OCI-LY7 (cell line): Measurements from ENCODE around the gene ST8SIA5. TPM values are rescaled to one million over a fixed set of nuclear protein-coding genes. Genes with fewer than 3 reads are reported as not detected.

ENCODE experiments used
- BruUV-seq: library from RNA; stranded (reverse); fragments of 400-500 nt; replicated peaks from 2 replicates; lab custom pipeline; 2021; lab: Mats Ljungman, UMichigan
- CTCF ChIA-PET: fragments of 300-600 bp; sonication (Branson Sonifier 250); formaldehyde crosslinking; loops from one replicate; lab custom pipeline; 2022; ENCODE audit warnings: antibody characterized with exemption; ENCODE audit not compliant: unreplicated experiment; lab: Charles Lee
- POLR2A ChIA-PET: fragments of 300-600 bp; sonication (Branson Sonifier 250); formaldehyde crosslinking; loops from one replicate; lab custom pipeline; 2022; ENCODE audit warnings: antibody characterized with exemption; lab: Charles Lee
- DNase-seq: peaks from one replicate; pipeline ENCODE4 v3.0.0-alpha.2; 2015; ENCODE audit warnings: low spot score
- H2AFZ ChIP-seq: fragments of 200-600 bp; sonication (generic), shearing (Covaris generic); 2 replicates; pipeline ENCODE4 v1.6.1; 2014; ENCODE audit warnings: mild to moderate bottlenecking, antibody characterized with exemption, low read length, moderate library complexity
- H3K27ac ChIP-seq: fragments of 200-600 bp; sonication (generic); 2 replicates; pipeline ENCODE4 v1.5.1; 2014; ENCODE audit warnings: mixed run types, low read depth, mild to moderate bottlenecking, moderate library complexity, low read length, inconsistent platforms; ENCODE audit not compliant: poor library complexity, severe bottlenecking
- H3K36me3 ChIP-seq: fragments of 200-600 bp; sonication (generic); 2 replicates; pipeline ENCODE4 v1.6.1; 2014; ENCODE audit warnings: mild to moderate bottlenecking, antibody characterized with exemption, low read length, moderate library complexity, mixed read lengths; ENCODE audit not compliant: insufficient read depth
- H3K4me1 ChIP-seq: fragments of 200-600 bp; sonication (generic); 2 replicates; pipeline ENCODE4 v1.5.1; 2014; ENCODE audit warnings: mild to moderate bottlenecking, low read length; ENCODE audit not compliant: insufficient read depth, poor library complexity, severe bottlenecking
- H3K4me2 ChIP-seq: fragments of 200-600 bp; sonication (generic); 2 replicates; pipeline ENCODE4 v1.6.1; 2014; ENCODE audit warnings: mild to moderate bottlenecking, low read length
- H3K4me3 ChIP-seq: fragments of 200-600 bp; sonication (generic); 2 replicates; pipeline ENCODE4 v1.5.1; 2014; ENCODE audit warnings: mild to moderate bottlenecking, low read depth, low read length; ENCODE audit not compliant: poor library complexity, severe bottlenecking
- H3K79me2 ChIP-seq: fragments of 200-600 bp; sonication (generic); 2 replicates; pipeline ENCODE4 v1.6.1; 2016; ENCODE audit warnings: low read depth, mild to moderate bottlenecking, low read length, moderate library complexity, mixed read lengths; ENCODE audit not compliant: insufficient read depth
- H3K9me2 ChIP-seq: fragments of 200-600 bp; sonication (generic); 2 replicates; pipeline ENCODE4 v1.6.1; 2016; ENCODE audit warnings: mild to moderate bottlenecking, low read length, mixed read lengths; ENCODE audit not compliant: insufficient read depth
- H3K9me3 ChIP-seq: fragments of 200-600 bp; sonication (generic); 2 replicates; pipeline ENCODE4 v1.6.1; 2014; ENCODE audit warnings: mild to moderate bottlenecking, mixed run types, low read length, mixed read lengths
- H4K20me1 ChIP-seq: fragments of 200-600 bp; sonication (generic); 2 replicates; pipeline ENCODE4 v1.6.1; 2014; ENCODE audit warnings: mild to moderate bottlenecking, antibody characterized with exemption, low read length, moderate library complexity, mixed read lengths; ENCODE audit not compliant: insufficient read depth
- EZH2phosphoT487 ChIP-seq: fragments of 200-600 bp; sonication (generic); IDR thresholded peaks from 2 replicates; pipeline ENCODE4 v1.6.1; 2018; ENCODE audit warnings: low read depth, borderline replicate concordance, mild to moderate bottlenecking, mixed run types, antibody characterized with exemption, low read length, moderate library complexity, mixed read lengths
- intact Hi-C: fragments of 100-400 bp; cut with micrococcal nuclease; formaldehyde crosslinking; loops from one replicate; pipeline ENCODE4 v1.10.0; 2022; ENCODE audit not compliant: unreplicated experiment
- total RNA-seq, 2 experiments: library from RNA; depleted of rRNA in 1 of 2; stranded (reverse); fragments of >200 nt in 1 of 2; shearing (Covaris generic) in 1 of 2; gene quantifications; 2 replicates each; pipeline ENCODE4 v1.2.3, GENCODE V29; 2014 to 2022
- TF ChIP-seq, protein P1 (sequence below): fragments of 200-600 bp; sonication (generic); conservative IDR thresholded peaks from 2 replicates; pipeline ENCODE4 v1.5.1; 2014; ENCODE audit warnings: mild to moderate bottlenecking, antibody characterized with exemption, low read length, moderate library complexity, mixed read lengths

ST8SIA5 gene
- total RNA-seq, 2 experiments from 2014 or later: 0.28 TPM; not detected in 1

DNA sequence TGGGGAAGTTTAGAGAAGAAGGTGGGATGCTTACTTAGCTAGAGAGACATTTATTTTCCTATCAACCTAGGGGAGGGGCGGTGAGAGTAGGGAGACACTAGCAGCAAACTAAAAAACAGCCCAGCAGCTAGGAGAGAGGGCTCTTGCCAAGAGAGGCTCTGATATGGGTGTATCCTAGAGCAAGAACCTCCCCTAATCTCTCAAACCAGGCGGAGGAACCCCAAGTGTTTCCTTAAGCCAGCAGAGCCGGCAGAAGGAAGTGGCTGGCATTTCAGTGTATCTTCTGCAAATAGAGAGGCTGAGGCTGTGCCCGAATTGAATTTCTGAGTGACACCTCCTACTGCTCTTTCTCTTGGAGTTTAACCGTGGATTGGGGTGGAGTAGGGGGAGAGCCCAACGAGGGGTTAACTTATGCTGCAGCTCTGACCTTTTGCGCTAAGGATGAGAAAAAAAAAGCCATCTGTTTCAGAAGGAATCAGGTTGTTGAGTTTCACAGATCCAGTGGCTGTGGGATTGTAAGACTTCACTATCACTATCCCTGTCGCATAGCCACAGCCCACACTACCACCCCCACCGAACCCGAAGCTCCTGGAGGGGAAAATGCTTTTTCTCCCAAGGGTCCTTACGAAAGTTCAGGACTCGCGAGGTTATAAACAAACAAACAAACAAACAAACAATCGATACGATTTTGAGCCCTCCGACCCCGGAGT lies 1.4 kb downstream of the ST8SIA5 start:
- no peak for DNase-seq
- TF ChIP-seq EZH2phosphoT487: no peak
- TF ChIP-seq, protein P1, sequence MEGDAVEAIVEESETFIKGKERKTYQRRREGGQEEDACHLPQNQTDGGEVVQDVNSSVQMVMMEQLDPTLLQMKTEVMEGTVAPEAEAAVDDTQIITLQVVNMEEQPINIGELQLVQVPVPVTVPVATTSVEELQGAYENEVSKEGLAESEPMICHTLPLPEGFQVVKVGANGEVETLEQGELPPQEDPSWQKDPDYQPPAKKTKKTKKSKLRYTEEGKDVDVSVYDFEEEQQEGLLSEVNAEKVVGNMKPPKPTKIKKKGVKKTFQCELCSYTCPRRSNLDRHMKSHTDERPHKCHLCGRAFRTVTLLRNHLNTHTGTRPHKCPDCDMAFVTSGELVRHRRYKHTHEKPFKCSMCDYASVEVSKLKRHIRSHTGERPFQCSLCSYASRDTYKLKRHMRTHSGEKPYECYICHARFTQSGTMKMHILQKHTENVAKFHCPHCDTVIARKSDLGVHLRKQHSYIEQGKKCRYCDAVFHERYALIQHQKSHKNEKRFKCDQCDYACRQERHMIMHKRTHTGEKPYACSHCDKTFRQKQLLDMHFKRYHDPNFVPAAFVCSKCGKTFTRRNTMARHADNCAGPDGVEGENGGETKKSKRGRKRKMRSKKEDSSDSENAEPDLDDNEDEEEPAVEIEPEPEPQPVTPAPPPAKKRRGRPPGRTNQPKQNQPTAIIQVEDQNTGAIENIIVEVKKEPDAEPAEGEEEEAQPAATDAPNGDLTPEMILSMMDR: no peak
- H3K36me3 ChIP-seq: no peaks in the 10 kb centered on the region
- H2AFZ ChIP-seq: no peak overlapping the region
- H3K9me3 ChIP-seq: no peaks in the 10 kb centered on the region
- intact Hi-C loops: no loop called here
- no peak overlapping the region for H3K4me2 ChIP-seq
- peaks cover 10% of the 10 kb centered on the region for H3K4me1 ChIP-seq
- H3K4me3 ChIP-seq: no peak overlapping the region
- no peaks in the 10 kb centered on the region for H3K9me2 ChIP-seq
- H3K79me2 ChIP-seq: no peaks in the 10 kb centered on the region
- ChIA-PET CTCF (no interaction called here), POLR2A (no interaction called here)
- BruUV-seq: no TSS peak
- no peaks in the 10 kb centered on the region for H4K20me1 ChIP-seq
- no peak overlapping the region for H3K27ac ChIP-seq

DNA sequence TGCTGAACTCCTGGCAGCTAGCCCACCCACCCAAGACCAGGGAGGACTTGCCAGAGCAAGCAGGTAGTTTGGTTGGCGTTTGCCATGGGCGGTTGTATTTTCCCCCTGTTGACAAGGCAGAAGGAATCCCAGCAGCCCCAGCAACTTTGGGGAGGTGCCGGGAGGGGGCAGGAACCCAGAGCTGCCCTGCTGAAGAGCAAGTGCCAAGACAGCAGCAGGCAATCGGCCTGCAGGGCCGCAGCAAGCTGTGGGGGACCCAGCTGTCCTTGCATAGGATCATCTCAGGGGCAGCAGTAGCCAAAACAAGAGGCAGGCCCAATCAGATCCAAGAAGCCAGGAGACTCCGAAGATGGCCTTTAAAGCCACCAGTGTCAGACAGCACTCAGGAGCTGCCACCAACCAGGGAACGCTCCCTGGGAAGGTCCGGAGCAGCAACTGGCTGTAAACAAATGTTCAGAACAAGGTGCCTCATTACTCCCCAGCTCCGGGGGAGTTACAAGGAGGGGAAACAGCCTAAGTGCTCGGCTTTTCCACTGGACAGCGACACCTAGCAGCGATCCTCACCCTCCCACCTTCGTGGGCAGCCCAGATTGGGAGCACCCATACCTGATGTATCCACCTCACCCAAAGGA lies 2.1 kb downstream of the ST8SIA5 start:
- H3K9me3 ChIP-seq: no peaks in the 10 kb centered on the region
- 0 out of 2 replicates have a peak overlapping the region, but pooled peaks have one; percentile 31 for H2AFZ ChIP-seq
- no peak for TF ChIP-seq EZH2phosphoT487
- TF ChIP-seq, protein P1: no peak
- ChIA-PET POLR2A (no interaction called here), CTCF (no interaction called here)
- intact Hi-C loops: no loop called here
- H3K9me2 ChIP-seq: no peaks in the 10 kb centered on the region
- H3K4me3 ChIP-seq: no peak overlapping the region
- no TSS peak for BruUV-seq
- H4K20me1 ChIP-seq: no peaks in the 10 kb centered on the region
- no peaks in the 10 kb centered on the region for H3K36me3 ChIP-seq
- H3K79me2 ChIP-seq: no peaks in the 10 kb centered on the region
- H3K27ac ChIP-seq: no peak overlapping the region
- no peak for DNase-seq
- peaks cover 10% of the 10 kb centered on the region for H3K4me1 ChIP-seq
- H3K4me2 ChIP-seq: no peak overlapping the region

DNA sequence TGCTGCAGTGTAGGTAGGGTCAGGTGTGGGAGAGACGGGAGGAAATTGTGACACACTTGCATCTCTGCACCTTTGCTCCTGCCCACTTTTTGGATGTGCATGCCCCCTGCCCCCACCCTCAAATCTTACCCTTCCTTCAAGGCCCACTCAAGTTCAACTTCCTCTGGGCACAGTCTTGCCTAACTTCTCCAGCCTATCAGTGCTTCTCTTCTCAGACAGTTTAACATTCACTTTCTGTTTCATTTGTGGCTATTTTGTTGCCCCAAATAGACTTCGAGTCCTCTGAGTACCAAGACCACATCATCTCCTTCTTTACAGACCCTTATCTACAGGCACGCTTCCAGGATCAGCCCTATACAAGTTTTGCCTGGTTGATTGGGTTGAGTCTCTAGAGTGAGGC lies 2.7 kb downstream of the ST8SIA5 start:
- Histone ChIP-seq H3K79me2 (no peaks in the 10 kb centered on the region), H3K4me1 (peaks cover 10% of the 10 kb centered on the region), H3K9me3 (no peaks in the 10 kb centered on the region), H3K36me3 (no peaks in the 10 kb centered on the region), H3K9me2 (no peaks in the 10 kb centered on the region), H2AFZ (0 out of 2 replicates have a peak overlapping the region, but pooled peaks have one; percentile 31), H3K4me2 (0 out of 2 replicates have a peak overlapping the region, but pooled peaks have one; percentile 5), H3K4me3 (no peak overlapping the region), H4K20me1 (no peaks in the 10 kb centered on the region), H3K27ac (no peak overlapping the region)
- intact Hi-C loops: no loop called here
- BruUV-seq: no TSS peak
- DNase-seq: peak; percentile 8
- POLR2A ChIA-PET: no interaction called here
- TF ChIP-seq, protein P1: no peak
- TF ChIP-seq EZH2phosphoT487: no peak
- CTCF ChIA-PET: no interaction called here
